ENCODE measurements around the gene SLC39A6.
"Not testable (repeated sequence)": the region's sequence is repeated elsewhere in the genome, so short reads cannot be mapped to it uniquely, and the experiment has no call there.

The SLC39A6 gene, protein sequence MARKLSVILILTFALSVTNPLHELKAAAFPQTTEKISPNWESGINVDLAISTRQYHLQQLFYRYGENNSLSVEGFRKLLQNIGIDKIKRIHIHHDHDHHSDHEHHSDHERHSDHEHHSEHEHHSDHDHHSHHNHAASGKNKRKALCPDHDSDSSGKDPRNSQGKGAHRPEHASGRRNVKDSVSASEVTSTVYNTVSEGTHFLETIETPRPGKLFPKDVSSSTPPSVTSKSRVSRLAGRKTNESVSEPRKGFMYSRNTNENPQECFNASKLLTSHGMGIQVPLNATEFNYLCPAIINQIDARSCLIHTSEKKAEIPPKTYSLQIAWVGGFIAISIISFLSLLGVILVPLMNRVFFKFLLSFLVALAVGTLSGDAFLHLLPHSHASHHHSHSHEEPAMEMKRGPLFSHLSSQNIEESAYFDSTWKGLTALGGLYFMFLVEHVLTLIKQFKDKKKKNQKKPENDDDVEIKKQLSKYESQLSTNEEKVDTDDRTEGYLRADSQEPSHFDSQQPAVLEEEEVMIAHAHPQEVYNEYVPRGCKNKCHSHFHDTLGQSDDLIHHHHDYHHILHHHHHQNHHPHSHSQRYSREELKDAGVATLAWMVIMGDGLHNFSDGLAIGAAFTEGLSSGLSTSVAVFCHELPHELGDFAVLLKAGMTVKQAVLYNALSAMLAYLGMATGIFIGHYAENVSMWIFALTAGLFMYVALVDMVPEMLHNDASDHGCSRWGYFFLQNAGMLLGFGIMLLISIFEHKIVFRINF

DNA sequence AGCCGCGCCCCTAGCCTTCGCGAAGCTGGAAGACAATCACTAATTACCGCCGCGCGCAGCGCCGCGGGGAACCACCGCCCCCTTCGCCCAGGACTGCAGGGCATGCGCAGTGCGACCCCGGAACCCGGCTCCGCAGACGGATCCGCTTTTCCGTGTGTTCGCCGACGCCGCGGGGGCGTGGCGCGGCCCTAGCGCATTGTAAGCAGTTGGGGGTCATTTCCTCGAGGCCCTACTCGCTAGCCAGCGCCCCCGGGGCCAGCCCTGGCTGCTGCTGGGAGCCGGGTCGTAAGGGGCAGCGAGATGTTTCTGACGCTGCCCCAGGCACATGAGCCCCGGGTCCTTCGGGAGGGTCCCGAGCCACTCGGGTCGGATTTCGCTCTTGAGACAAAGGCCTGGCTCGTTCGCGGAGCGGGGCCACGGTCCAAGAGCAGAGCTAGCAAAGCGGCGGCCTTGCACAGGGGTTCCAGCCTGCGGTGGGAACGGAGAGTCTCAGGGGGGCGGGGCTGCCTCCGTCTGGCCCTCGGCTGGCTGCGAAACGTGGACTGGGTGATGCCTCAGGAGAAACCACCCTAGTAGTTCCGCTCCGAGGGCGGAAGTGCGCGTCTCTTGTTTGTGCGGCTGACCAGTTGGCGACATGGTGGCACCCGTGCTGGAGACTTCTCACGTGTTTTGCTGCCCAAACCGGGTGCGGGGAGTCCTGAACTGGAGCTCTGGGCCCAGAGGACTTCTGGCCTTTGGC is at the start of gene SLC39A6, which contains the start of gene ELP2:
Gene SLC39A6 (minus strand): TSS at position 41 of the 739 bp plus-strand sequence. CDS start 2,333 bp downstream, outside the sequence.
Gene ELP2 (plus strand): TSS at position 600 of the 739 bp plus-strand sequence. CDS start 35 bp downstream, at position 635.
- DNase-seq (ENCODE audit: low read depth), result peak; percentile 90

DNA sequence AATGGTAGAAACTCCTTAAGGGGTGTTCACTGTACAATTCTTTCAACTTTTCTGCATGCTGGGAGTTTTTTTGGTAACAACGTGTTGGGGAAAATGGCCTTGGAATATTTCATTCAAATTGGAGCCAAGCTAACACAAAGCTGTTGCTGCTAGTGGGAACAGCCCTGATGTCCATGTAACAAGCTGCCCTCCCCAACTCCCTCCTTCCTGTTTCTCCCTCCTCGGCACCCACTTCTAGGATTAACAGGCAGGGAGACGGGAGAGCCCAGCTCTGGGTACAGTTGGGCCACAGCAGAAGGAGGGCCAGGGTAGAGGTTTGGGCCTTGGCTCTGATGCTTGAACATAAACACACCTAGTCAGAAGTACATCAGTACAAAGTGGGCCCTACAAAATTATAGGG is 48.8 kb upstream of the SLC39A6 start:
- DNase-seq (ENCODE audit: low read depth), result no peak

DNA sequence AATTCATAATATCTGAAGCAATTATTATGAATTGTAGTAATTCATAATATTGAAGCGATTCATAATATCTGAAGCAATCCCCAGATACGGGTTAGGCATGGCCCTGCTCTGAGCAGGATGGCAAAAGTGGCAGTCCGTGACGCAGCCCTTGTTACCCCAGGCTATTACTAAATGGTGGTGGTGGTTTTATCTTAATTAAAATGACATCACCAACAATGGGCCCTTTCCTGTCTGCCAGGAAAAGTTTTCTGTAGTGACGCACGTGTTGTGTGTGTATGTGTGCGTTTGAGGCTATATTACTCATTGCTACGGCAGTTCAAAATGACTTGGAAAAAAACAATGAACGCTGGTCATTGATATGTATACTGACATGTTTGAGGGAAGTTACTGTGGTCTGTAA is 47.6 kb upstream of the SLC39A6 start:
- DNase-seq (ENCODE audit: low read depth), result no peak

DNA sequence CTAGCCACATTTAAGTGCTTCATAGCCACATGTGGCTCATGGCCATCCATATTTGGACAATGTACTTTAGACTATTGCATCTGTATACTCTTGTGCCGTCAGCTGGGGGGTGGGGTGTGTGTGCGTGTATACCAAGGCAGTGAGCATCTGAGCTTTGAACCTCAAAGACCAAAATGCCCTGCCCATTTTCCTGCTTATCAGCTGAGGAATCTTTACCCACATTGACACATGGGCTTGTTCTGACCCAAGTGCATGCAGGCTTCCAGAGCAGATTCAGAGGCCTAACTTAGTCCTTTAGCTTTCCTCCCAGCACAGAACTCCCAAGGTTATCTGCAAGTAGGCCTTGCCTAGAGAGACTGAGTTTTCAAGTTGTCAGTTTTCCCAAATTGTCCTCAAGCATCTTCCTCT is 47.0 kb upstream of the SLC39A6 start:
- no peak for DNase-seq (ENCODE audit: low read depth)

DNA sequence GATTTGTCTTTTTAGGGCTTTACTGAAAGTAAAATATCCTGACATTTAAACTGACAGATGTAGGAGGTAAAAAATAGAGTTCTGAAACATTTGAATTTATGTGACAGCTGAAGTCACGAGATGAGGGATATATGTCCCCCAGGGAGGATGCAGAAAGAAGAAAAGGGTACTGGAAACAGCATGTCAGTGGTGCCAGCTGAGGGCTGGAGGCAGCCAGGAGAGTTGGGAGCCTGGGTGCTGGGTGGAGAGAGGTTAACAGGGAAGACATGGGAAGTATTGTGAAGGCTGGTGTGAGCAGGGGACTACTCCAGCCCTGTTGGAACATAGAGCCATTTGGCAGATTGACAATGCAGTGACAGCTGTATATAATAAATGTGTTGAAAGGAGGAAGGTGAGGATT is 46.3 kb upstream of the SLC39A6 start:
- no peak for DNase-seq (ENCODE audit: low read depth)

DNA sequence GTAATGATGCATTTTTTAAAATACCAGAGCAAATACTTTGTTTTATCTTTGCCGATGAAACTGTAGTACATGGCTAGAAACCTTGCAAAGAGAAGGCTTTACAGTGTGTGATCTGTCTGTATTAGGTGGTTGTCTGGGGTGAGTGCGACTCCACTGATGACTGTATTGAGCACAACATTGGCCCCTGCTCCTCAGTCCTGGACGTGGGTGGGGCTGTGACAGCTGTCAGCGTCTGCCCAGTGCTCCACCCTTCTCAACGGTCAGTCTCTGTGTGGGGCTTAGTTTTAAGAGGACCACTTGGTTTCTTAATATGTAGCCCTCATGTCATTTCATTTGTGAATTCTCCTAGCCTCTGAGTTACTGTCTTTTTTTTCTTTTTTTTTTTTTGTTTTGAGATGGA is 40.8 kb upstream of the SLC39A6 start:
- DNase-seq (ENCODE audit: low read depth), result no peak

DNA sequence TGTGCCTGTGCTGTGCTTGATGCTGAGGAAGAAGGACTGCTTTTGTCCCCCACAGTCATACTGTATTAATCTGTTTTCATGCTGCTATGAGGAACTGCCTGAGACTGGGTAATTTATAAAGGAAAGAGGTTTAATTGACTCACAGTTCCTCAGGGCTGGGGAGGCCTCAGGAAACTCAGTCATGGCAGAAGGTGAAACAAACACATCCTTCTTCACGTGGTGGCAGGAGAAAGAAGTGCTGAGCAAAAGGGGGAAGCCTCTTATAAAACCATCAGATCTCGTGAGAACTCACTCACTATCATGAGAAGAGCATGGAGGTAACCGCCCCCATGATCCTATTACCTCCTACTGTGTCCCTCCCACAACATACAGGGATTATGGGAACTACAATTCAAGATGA is 39.2 kb upstream of the SLC39A6 start:
- DNase-seq (ENCODE audit: low read depth), result not testable (repeated sequence)

DNA sequence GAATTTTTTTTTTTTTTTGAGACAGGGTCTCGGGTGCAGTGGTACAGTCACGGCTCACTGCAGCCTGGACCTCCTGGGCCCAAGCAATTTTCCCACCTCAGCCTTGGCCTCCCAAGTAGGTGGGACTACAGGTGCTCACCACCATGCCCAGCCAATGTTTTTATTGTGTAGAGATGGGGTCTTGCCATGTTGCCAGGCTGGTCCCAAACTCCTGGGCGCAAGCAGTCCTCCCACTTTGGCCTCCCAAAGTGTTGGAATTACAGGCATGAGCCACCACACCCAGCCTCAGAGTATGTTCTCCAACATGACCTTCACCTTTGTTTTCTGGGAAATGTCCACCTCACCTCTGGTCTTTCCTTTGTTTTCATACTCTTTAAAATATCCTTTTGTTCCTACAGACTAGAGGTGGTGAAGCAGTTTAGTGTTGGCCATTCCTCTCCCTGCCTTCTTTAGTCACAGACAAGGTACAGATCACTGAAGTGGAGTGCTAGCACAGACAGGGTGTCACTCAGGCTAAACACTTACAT is 38.6 kb upstream of the SLC39A6 start:
- no peak for DNase-seq (ENCODE audit: low read depth)

DNA sequence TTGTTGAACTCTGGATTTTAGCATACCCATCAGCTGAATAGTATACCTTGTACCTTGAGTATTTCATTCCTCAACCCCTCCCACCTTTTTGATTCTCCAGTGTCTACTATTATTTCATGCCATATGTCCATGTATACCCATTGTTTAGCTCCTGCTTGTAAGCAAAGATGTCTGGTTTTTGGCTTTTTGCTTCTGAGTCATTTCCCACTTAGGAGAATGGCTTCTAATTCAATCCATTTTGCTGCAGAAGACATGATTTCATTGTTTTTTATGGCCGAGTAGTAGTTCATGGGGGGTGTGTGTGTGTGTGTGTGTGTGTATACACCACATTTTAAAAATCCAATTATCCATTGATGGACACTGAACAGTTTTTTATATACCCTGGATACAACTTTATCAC is 33.8 kb upstream of the SLC39A6 start:
- DNase-seq (ENCODE audit: low read depth), result no peak

DNA sequence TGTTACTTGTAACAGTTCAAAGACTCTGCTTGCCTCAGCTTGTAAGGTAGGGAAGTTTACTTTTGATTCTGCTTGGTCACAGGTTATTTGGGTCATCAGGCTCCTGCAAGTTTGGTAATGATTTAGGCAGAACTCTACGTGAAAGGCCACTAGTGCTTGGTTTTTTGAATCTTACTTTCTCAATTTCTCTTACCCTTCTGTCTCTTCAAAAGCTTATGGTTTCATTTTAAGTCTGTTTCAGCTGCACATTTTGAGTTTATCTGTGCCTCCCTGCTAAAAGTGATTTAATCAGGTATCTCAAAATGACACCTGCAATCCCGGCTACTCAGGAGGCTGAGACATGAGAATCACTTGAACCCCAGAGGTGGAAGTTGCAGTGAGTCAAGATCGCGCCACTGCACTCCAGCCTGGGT is 31.8 kb upstream of the SLC39A6 start:
- DNase-seq (ENCODE audit: low read depth), result no peak

DNA sequence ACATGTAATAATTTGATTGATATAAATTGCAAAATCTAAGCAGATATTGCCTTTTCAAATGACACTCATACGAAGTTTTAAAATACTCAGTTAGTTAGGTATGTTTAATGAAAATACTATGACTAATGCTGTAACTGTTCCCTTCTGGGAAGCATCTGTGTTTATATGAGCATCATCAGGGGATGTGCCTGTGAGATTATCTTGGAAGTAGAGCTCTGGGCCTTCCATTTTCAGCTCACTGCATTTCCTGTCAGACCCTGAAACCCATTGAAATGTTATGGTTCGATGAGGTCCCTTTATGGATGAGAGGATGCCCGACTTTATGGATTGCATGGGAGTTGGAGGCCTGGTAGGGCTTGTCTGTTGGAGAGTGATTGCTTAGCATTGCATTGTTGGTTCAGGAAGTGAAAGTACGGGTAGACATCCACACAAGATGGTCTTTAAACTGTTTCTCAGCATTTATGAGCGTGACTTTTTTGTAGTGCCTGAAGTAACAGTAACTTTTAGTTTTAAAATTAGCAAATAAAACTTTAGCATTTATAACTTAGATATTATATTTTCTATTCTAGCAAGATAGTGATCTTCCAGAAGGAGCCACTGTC is 29.2 kb upstream of the SLC39A6 start:
- peak; percentile 53 for DNase-seq (ENCODE audit: low read depth)

DNA sequence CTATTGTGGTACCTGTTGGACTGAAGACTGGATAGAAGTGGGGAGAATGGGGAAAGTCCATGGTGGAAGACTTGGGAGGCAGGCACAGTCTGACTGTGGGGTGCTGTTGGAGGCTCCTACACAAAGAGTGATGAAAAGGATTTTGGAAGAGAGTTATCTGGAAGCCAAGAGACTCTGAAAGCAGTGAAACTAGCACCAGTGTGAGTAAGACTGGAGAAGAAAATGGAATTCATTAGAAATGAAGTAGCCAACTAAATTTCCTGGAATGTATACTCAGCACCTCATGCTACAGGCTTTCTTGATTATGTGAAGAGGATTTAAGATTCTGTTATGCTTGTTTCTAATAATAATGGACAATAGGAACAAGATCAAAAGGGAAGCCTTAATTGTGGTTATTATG is 28.3 kb upstream of the SLC39A6 start:
- no peak for DNase-seq (ENCODE audit: low read depth)

DNA sequence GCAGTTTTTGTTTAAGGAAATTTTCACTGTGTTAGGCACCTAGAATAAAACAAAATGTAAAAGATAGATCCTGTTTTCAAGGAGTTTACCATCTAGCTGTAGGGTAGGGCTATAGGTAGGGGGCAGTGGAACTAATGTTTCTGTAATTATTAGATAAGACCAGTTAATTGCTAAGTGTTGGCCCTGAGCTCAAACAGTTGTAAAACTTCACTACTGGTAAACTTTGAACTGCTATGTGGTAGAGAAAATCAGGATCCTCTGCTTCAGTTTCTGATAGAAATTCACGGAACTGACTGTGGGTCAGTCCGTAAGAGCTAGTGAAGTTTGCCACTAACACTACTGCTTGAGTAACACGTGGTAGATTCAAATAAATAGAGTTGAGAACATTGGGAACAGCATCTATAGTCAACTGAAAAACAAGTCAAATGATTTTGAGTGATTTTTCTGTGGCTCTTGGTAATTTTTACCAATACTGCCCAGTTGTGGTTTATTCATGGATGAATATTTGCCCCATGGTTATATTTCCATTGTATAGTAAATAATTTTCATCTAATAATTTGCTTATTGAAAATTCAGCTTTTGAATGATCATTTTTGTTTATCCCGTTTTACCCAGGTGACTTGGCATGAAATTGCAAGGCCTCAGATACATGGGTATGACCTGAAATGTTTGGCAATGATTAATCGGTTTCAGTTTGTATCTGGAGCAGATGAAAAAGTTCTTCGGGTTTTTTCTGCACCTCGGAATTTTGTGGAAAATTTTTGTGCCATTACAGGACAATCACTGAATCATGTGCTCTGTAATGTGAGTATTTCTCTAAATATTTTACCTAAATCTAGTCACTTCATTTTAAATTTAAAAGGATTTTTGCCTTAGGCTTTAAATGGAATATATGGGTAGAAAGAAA is 27.0 kb upstream of the SLC39A6 start:
- no peak for DNase-seq (ENCODE audit: low read depth)

DNA sequence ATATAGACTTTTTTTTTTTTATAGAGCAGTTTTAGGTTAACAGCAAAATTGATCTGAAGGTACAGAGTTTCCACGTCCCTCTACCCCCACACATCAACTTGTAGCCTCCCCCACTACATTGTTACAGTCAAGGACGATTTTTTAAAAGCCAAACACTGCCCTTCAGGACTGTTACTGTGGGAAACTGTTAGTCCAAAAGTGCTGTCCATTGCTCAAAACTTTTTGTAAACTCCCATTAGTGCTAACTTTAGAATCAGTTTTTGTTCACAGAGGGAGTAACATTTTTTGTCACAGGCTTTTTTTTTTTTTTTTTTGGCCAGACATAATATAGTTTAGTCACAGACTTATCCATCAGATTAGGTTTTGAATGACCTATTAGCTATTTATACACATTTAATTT is 24.6 kb upstream of the SLC39A6 start:
- DNase-seq (ENCODE audit: low read depth), result no peak

DNA sequence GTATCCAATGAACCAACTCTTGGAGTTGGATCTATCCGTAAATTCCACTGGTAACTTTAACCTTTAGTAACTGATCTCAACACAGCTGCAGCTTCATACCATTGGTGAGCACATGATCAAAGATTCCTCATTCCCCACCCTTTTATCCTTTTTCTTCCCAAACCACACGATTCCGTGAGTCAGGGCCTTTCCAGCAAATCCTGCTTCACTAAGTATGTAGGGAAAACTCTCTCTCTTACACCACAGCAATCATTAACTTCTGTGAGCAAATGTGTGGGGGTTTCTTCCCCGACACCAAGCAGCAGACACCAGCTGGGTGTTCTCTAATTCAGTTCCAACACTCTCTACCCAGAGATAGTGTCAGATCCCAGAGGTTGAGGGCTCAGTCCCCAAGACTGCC is 24.1 kb upstream of the SLC39A6 start:
- DNase-seq (ENCODE audit: low read depth), result peak; percentile 85

DNA sequence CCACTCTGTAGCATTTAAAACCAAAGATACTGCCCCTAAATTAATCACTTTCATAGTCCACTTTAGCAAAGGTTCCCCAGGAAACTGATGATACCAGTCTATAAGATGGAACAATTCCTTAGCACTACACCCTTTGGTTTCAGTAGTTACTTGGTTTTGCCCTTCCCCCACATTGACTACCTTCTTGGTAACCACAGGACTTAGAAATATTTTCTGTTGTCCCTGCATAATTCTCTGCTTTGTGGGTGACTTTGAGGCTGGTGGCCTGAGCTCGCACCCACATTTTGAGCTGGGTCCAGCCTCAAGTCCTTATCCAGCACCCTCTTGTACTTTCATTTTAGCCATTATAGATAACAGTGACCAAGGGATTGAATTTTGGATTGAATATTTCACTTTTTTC is 23.6 kb upstream of the SLC39A6 start:
- no peak for DNase-seq (ENCODE audit: low read depth)

DNA sequence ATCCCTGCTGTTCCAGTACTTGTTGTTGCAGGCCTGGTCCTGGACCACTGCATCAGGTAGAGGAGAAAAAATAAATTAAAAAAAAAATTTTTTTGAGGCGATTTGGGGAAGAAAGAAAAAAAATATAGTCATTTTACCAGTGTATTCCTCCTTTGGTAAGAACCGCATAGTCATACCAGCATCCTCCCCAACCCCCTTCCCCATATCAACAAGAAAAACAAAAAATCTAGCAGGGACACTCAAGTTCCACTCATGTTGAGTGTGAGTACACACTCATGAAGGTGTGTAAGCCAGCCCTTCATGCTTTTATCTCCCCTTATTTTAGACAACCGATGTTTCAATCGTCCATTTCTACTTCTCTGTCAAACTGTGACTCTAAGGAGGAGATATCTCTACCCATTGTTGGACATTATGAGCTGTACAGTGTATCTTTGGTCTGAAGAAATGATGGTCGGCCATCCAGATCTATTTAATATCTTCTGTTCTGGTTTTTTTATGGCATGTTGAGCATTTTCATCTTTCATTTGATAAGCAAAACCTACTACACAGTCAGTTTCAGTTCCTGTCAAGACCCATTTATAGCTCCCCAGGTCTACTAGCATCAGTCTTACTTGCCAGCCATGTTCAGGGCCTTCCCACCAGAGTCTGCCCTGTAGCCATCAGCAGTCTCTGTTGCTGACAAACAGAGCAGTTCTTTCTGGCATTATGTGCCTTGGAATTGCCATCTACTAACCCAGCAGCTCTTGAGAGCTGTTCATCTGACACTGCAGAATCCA is 20.6 kb upstream of the SLC39A6 start:
- DNase-seq (ENCODE audit: low read depth), result no peak

DNA sequence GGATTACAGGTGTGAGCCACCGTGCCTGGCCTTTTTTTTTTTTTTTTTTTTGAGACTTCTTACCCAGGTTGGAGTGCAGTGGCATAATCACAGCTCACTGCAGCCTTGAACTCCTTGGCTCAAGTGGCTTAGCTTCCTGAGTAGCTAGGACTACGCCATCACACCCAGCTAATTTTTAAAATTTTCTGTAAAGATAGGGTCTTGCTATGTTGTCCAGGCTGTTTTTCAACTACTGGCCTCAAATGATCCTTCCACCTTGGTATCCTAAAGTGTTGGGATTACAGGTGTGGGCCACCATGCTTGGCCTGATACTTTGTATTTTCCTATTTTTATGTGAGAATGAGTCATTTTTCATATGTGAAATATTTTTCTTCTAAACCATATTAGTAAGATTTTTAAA is 14.3 kb upstream of the SLC39A6 start:
- DNase-seq (ENCODE audit: low read depth), result no peak

DNA sequence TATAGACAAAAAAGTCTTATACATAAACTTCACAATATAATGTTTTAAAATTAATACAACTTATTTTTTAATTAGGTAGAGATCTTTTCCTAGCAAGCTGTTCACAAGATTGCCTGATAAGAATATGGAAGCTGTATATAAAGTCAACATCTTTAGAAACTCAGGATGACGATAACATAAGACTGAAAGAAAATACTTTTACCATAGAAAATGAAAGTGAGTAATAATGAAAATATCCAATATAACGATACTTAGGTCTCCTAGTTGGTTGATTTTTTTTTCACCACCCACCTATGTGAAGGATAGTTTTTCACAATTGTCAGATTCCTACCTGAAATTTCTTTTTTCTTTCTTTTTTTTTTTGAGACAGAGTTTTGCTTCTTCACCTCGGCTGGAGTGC is 13.6 kb upstream of the SLC39A6 start:
- DNase-seq (ENCODE audit: low read depth), result no peak

DNA sequence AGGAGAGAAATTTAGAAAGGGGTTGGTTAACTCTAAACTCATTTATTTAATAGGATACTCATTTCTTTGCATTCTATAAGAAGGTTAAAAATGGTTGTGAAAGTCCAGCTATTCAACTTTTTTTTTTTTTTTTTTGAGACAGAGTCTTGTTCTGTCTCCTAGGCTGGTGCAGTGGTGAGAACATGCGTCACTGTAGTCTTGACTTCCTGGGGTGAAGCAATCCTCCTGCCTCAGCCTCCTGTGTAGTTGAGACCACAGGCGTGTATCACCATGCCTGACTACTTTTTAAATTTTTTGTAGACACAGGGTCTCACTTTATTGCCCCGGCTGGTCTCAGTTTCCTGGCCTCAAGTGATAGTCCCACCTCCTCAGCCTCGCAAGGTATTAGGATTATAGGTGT is 12.4 kb upstream of the SLC39A6 start:
- no peak for DNase-seq (ENCODE audit: low read depth)
